Endodermal cell (in vitro differentiated cells): ENCODE results near the gene CRISPLD2. TPM values are rescaled to one million over a fixed set of nuclear protein-coding genes. Genes with fewer than 3 reads are reported as not detected.

ENCODE experiments used
- DNase-seq: peaks from one replicate; pipeline ENCODE4 v3.0.0-alpha.2; 2017
- H3K27ac ChIP-seq: 2 replicates; pipeline ENCODE4 v1.5.1; 2013; ENCODE audit warnings: mild to moderate bottlenecking, low read depth, low read length, moderate library complexity
- H3K27me3 ChIP-seq: 2 replicates; pipeline ENCODE4 v1.6.1; 2013; ENCODE audit warnings: mild to moderate bottlenecking, low read length, moderate library complexity; ENCODE audit not compliant: insufficient read depth, control insufficient read depth, poor library complexity, severe bottlenecking
- H3K36me3 ChIP-seq: 2 replicates; pipeline ENCODE4 v1.7.0; 2013; ENCODE audit warnings: mild to moderate bottlenecking, low read length, moderate library complexity; ENCODE audit not compliant: control insufficient read depth, insufficient read depth
- H3K4me1 ChIP-seq: one replicate; pipeline ENCODE4 v1.7.0; 2013; ENCODE audit warnings: low read length; ENCODE audit not compliant: control insufficient read depth, insufficient read depth
- H3K4me3 ChIP-seq: 2 replicates; pipeline ENCODE4 v1.5.1; 2013; ENCODE audit warnings: mild to moderate bottlenecking, low read length, moderate library complexity
- H3K9ac ChIP-seq: 2 replicates; pipeline ENCODE4 v1.6.1; 2013; ENCODE audit warnings: mild to moderate bottlenecking, low read length, moderate library complexity; ENCODE audit not compliant: poor library complexity, severe bottlenecking; ENCODE audit errors: extremely low read depth
- H3K9me3 ChIP-seq: 2 replicates; pipeline ENCODE4 v1.6.1; 2013; ENCODE audit warnings: mild to moderate bottlenecking, low read length, moderate library complexity; ENCODE audit not compliant: control insufficient read depth
- H3K27ac Mint-ChIP-seq: 2 replicates; pipeline ENCODE4 v1.8.0; 2020; ENCODE audit warnings: mixed read lengths
- H3K27me3 Mint-ChIP-seq: 2 replicates; pipeline ENCODE4 v1.8.0; 2021; ENCODE audit warnings: mild to moderate bottlenecking, mixed read lengths; ENCODE audit not compliant: insufficient read depth
- H3K36me3 Mint-ChIP-seq: 2 replicates; pipeline ENCODE4 v1.8.0; 2020; ENCODE audit warnings: low read depth, mixed read lengths
- H3K4me1 Mint-ChIP-seq: 2 replicates; pipeline ENCODE4 v1.8.0; 2020; ENCODE audit warnings: mixed read lengths
- H3K4me3 Mint-ChIP-seq: 2 replicates; pipeline ENCODE4 v1.8.0; 2020; ENCODE audit warnings: mild to moderate bottlenecking, moderate library complexity, mixed read lengths
- H3K9me3 Mint-ChIP-seq: 2 replicates; pipeline ENCODE4 v1.8.0; 2020; ENCODE audit warnings: mild to moderate bottlenecking, mixed read lengths
- WGBS, 2 experiments: methylation state at CpG; one replicate each; pipeline versions ENCODE4 v1.1.5 to v1.1.7; 2013; ENCODE audit warnings: missing lambda C conversion rate in 2 of 2, mixed read lengths in 1 of 2; ENCODE audit not compliant: insufficient coverage in 1 of 2, insufficient read length in 1 of 2; 5-methylcytosine and 5-hydroxymethylcytosine counted together
- total RNA-seq, 2 donors: library from RNA; stranded (reverse); fragmentation: NEBNext Ultra II Directional in 1 of 2; extraction: Animal tissue kit (Norgen Biotek cat#: 25700) in 1 of 2; gene quantifications; 2 replicates in 1 of 2; 3 replicates in 1 of 2; pipeline ENCODE4 v1.2.1, GENCODE V29; 2021
- TF ChIP-seq, protein P1 (sequence below): fragments of 200-600 bp; sonication (generic); conservative IDR thresholded peaks from 2 replicates; pipeline ENCODE4 v1.5.0; 2021; ENCODE audit warnings: antibody characterized with exemption, mild to moderate bottlenecking

Gene CRISPLD2
- total RNA-seq, 2 donors from 2014 or later: 5.0 to 9.3 TPM

DNA sequence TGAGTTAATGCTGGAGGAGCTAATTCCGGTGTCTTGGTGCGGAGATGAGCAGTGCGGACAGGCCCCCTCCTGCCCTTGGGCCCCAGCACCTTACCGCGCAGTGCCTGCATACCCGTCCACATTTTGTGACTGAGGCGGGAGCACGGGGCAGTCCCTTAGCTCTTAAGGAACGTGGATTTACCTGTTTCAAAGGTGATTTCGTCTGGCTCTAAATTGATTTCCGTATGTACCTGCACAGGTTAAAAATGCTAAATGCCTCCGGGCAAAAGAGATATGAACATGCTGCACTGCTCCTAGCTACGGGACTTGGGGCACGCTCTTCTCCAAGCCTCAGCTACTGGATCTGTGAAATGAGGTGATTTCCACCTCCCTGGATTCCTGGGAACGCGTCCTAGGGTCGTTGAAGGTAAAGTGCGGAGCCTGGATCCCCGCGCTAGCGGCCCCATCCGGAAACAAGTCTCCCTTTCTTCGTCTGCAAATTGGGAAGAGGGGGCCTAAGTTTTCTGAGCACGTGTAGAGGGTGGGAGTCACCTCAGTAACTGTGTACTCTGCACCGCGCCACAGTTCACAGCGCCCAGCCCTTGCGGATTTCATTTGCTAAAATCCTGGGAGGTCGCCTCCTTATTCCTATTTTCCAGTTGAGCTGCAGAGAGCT lies 669 bp upstream of the CRISPLD2 start:
- H3K4me1 ChIP-seq: no peaks in the 10 kb centered on the region
- peak; percentile 72 for DNase-seq
- 59 to 60% methylated on average over 28 to 29 of the region's 29 CpGs for WGBS, 2 experiments
- peaks cover 6% of the 10 kb centered on the region for H3K4me1 Mint-ChIP-seq
- H3K9ac ChIP-seq: no peak overlapping the region
- H3K27ac ChIP-seq: no peak overlapping the region
- H3K4me3 Mint-ChIP-seq: peak overlapping the region; percentile 56
- no peaks in the 10 kb centered on the region for H3K36me3 ChIP-seq
- no peaks in the 10 kb centered on the region for H3K9me3 ChIP-seq
- peaks cover 56% of the 10 kb centered on the region for H3K27me3 ChIP-seq
- no peaks in the 10 kb centered on the region for H3K36me3 Mint-ChIP-seq
- H3K4me3 ChIP-seq: peak overlapping the region; percentile 83
- TF ChIP-seq, protein P1, sequence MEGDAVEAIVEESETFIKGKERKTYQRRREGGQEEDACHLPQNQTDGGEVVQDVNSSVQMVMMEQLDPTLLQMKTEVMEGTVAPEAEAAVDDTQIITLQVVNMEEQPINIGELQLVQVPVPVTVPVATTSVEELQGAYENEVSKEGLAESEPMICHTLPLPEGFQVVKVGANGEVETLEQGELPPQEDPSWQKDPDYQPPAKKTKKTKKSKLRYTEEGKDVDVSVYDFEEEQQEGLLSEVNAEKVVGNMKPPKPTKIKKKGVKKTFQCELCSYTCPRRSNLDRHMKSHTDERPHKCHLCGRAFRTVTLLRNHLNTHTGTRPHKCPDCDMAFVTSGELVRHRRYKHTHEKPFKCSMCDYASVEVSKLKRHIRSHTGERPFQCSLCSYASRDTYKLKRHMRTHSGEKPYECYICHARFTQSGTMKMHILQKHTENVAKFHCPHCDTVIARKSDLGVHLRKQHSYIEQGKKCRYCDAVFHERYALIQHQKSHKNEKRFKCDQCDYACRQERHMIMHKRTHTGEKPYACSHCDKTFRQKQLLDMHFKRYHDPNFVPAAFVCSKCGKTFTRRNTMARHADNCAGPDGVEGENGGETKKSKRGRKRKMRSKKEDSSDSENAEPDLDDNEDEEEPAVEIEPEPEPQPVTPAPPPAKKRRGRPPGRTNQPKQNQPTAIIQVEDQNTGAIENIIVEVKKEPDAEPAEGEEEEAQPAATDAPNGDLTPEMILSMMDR: no peak
- H3K27me3 Mint-ChIP-seq: peaks cover 73% of the 10 kb centered on the region
- no peak overlapping the region for H3K27ac Mint-ChIP-seq
- H3K9me3 Mint-ChIP-seq: no peaks in the 10 kb centered on the region

DNA sequence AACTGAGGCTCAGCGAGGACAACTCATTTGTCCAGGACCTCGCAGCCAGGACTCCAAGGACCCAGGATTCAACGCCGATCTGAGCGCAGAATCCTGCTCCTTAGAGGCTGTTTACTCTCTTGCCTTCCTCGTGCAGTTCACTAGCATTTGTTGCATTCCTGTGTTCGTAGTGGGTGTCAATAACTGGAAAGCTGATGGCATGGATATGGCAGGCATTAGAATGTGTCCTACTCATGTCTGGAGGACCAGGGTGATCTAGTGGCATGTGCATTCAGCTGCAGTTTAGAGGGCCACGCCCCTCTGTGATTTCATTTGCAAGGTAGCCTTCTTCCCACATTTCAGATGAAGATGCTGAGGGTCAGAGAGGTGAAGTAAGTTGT lies 510 bp downstream of the CRISPLD2 start:
- 70 to 75% methylated on average over 7 to 8 of the region's 8 CpGs for WGBS, 2 experiments
- H3K36me3 Mint-ChIP-seq: no peaks in the 10 kb centered on the region
- H3K36me3 ChIP-seq: no peaks in the 10 kb centered on the region
- TF ChIP-seq, protein P1: no peak
- H3K4me1 ChIP-seq: no peaks in the 10 kb centered on the region
- DNase-seq: no peak
- peaks cover 6% of the 10 kb centered on the region for H3K4me1 Mint-ChIP-seq
- no peaks in the 10 kb centered on the region for H3K9me3 ChIP-seq
- no peak overlapping the region for H3K27ac Mint-ChIP-seq
- H3K27ac ChIP-seq: no peak overlapping the region
- H3K4me3 Mint-ChIP-seq: peak overlapping the region; percentile 56
- H3K9me3 Mint-ChIP-seq: no peaks in the 10 kb centered on the region
- no peak overlapping the region for H3K9ac ChIP-seq
- peaks cover 68% of the 10 kb centered on the region for H3K27me3 Mint-ChIP-seq
- peaks cover 56% of the 10 kb centered on the region for H3K27me3 ChIP-seq
- H3K4me3 ChIP-seq: peak overlapping the region; percentile 83

DNA sequence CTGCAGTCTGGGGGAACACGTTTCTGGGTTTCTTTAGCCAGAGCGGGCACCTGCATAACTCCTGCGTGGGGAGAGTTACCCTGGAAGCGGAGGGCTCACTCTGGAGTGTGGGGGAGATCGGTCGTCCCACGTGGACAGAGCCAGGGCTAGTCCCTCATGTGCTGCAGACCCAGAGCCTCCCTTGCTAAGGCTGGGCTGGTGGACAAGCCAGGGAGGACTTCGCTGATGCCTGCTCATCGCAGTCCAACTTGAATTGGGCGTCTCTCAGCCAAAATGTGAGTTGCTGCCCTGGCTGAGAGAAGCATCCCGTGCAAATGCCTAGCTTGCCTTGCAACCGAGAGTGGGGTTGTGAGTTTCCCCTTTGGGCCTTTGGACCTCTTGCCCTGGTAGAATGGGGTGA lies 986 bp downstream of the CRISPLD2 start:
- no peaks in the 10 kb centered on the region for H3K36me3 Mint-ChIP-seq
- Histone ChIP-seq H3K36me3 (no peaks in the 10 kb centered on the region), H3K4me1 (no peaks in the 10 kb centered on the region), H3K4me3 (no peak overlapping the region), H3K9me3 (no peaks in the 10 kb centered on the region), H3K9ac (no peak overlapping the region), H3K27ac (no peak overlapping the region), H3K27me3 (peaks cover 56% of the 10 kb centered on the region)
- peaks cover 6% of the 10 kb centered on the region for H3K4me1 Mint-ChIP-seq
- no peak for DNase-seq
- H3K27me3 Mint-ChIP-seq: peaks cover 65% of the 10 kb centered on the region
- H3K4me3 Mint-ChIP-seq: no peak overlapping the region
- 86 to 94% methylated on average over 12 of the region's 12 CpGs for WGBS, 2 experiments
- no peak overlapping the region for H3K27ac Mint-ChIP-seq
- H3K9me3 Mint-ChIP-seq: no peaks in the 10 kb centered on the region
- TF ChIP-seq, protein P1: no peak
